ENCODE data around the gene TANC1.

DNA sequence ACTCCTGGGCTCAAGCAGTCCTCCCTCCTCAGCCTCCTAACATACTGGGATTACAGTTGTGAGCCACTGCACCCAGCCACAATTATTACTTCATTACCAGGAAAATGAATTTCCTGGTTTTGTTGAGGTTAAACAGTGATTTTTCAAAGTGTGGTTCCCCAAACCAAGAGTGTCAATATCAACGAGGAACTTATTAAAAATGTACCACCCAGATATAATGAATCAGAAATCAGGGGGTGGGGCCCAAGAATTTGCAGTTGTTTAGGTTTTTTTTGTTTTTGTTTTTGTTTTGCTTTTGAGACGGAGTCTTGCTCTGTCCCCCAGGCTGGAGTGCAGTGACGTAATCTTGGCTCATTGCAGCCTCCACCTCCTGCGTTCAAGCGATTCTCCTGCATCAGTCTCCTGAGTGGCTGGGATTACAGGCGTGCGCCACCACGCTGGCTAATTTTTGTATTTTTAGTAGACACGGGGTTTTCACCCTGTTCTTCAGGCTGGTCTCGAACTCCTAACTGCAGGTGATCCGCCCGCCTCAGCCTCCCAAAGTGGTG, 224.0 kb downstream of the TANC1 start:
- TF ChIP-seq EZH2phosphoT487 (IDR thresholded peaks at IDR 0.05; ENCODE audit: insufficient read depth, low read depth) = no peak
- TF ChIP-seq EZH2 (IDR thresholded peaks at IDR 0.05; ENCODE audit: insufficient read depth, poor library complexity, severe bottlenecking) = no peak

All from GM23248 (cell line).